Subcutaneous abdominal adipose tissue (tissue), 5 donors: ENCODE results near the gene BICC1.
A peak's percentile ranks its signal among the peaks of the same experiment; 100 is the strongest.

Source experiments
- H3K27ac ChIP-seq: one replicate; pipeline ENCODE4 v1.7.0; 2013; ENCODE audit warnings: low read depth, mild to moderate bottlenecking, inconsistent platforms, low read length, moderate library complexity
- H3K27me3 ChIP-seq, 5 donors: one replicate each; pipeline ENCODE4 v1.7.0; 2013; ENCODE audit warnings: low read length in 5 of 5, inconsistent platforms in 1 of 5; ENCODE audit not compliant: control insufficient read depth in 5 of 5, insufficient read depth in 4 of 5
- H3K36me3 ChIP-seq, 5 donors: one replicate each; pipeline ENCODE4 v1.7.0; 2013; ENCODE audit warnings: low read length in 5 of 5; ENCODE audit not compliant: control insufficient read depth in 5 of 5, insufficient read depth in 5 of 5
- H3K4me1 ChIP-seq, 5 donors: one replicate each; pipeline ENCODE4 v1.7.0; 2013; ENCODE audit warnings: low read length in 5 of 5, mild to moderate bottlenecking in 3 of 5, moderate library complexity in 1 of 5; ENCODE audit not compliant: control insufficient read depth in 5 of 5, insufficient read depth in 5 of 5
- H3K4me3 ChIP-seq, 5 donors: one replicate each; pipeline ENCODE4 v1.7.0; 2013; ENCODE audit warnings: low read length in 5 of 5, low read depth in 1 of 5
- H3K9ac ChIP-seq, 5 donors: one replicate each; pipeline ENCODE4 v1.7.0; 2013; ENCODE audit warnings: low read length in 5 of 5, mild to moderate bottlenecking in 4 of 5, moderate library complexity in 3 of 5
- H3K9me3 ChIP-seq, 5 donors: one replicate each; pipeline ENCODE4 v1.7.0; 2013; ENCODE audit warnings: low read length in 5 of 5; ENCODE audit not compliant: control insufficient read depth in 5 of 5
- donor health status: healthy.
- donor health status: healthy.
- donor health status: healthy.
- donor health status: healthy.
- donor health status: healthy.

The BICC1 gene

DNA sequence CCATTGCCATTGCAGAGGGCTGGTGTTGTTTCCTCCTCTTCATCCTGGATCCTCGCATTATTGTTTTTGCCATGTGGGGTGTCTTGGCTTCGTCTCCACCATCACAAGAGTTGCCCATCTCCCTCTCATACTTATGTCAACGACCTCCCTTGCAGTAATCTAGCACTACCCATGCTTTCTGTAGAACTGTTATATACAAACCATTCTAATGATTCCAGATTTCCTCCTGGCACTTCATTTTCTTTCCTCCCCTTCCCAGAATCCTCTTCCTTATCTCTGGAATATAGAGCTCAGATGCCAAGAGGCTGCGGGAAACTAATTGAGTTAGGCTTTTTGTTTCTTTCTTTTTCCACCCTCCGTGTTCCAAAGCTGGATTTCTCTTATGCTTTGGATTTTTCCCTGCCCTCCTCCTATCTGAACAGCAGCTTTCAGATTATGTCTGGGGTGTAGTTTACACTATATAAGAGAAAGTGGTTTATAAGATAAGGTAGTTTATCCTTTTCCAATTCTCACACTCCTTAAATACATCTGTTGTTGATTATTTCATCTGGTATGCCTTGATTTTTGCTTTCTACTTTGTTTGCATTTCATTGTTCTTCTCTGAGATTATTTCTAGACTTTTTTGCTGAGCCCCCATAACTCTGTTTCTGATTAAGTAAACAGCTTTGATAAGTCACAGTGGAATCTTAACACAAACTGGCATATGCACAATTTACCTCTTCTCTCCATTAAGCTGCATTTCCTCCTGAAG is 264.1 kb downstream of the BICC1 start:
- Histone ChIP-seq H3K9ac (no peak overlapping the region), H3K27ac (no peak overlapping the region), H3K9me3 (no peaks in the 10 kb centered on the region), H3K4me3 (no peak overlapping the region), H3K36me3 (no peaks in the 10 kb centered on the region), H3K27me3 (no peaks in the 10 kb centered on the region), H3K4me1 (peaks cover 0 to 32% (median 11%) of the 10 kb centered on the region in 5 donors)

DNA sequence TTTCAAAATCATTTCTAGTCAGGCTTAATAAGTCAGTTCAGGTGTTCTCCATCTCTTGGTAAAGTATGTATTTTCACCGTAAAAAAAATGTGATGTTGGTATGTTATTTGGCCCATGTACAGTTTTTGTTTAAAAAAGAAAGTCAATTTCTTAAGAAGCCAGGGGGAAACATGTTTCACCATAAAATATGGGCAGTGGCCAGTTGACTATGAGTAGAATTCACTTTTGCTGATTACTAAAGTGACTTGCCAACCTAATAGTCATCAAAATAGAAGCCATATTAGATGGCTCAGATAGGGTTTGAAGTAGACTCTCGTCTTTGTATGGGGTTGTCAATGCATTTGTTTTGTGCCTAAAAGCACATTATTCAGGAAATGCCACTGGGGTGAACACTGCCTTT is 266.3 kb downstream of the BICC1 start:
- Histone ChIP-seq H3K9me3 (no peaks in the 10 kb centered on the region), H3K9ac (no peak overlapping the region), H3K4me3 (no peak overlapping the region), H3K36me3 (no peaks in the 10 kb centered on the region), H3K27ac (peak overlapping the region; percentile 6), H3K4me1 (peaks cover 0 to 39% (median 21%) of the 10 kb centered on the region in 5 donors), H3K27me3 (no peaks in the 10 kb centered on the region)

DNA sequence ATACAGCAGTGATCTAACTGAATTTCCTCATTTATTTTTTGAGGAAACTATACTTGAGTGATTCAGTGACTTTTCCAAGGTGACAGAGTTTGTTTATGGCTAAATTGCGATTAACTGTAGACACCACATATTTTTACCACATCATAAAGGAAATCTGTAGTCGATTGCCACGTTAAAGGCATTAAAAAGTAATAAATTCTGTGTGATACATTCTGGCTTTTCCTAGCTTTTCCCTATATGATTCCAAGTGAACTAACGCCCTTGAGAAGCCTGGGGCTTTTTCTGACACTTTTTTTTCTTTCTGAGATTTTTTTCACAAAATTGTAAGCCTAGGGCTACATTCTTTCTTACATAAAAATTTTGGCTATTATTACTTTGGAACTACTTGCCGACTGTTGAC is 266.9 kb downstream of the BICC1 start:
- peaks cover 0 to 39% (median 21%) of the 10 kb centered on the region in 5 donors for H3K4me1 ChIP-seq
- H3K27me3 ChIP-seq, result no peaks in the 10 kb centered on the region
- peak overlapping the region in 1 of 5 donors; percentile 23 for H3K9ac ChIP-seq

DNA sequence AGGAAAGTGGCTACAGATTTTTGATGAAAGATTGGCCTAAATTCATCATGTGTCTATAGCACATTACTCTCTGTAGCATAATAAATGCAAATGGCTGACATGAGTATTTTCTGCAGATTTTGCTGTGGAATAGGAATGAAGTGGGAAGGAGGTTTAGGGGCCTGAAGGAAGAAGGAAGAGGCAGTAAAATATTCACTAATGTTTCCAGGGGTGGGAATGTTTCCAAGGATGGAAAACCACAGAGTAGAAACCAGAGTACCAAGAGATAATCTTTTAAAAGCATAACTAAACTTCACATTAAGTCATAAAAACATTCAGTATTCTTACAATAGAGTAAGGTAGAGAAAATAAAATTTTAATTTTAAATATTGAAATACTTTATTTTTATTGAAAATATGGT is 267.8 kb downstream of the BICC1 start:
- H3K9me3 ChIP-seq, result no peaks in the 10 kb centered on the region
- peak overlapping the region in 2 of 5 donors; percentile 20 to 23 for H3K9ac ChIP-seq
- H3K27me3 ChIP-seq, result no peaks in the 10 kb centered on the region
- H3K4me1 ChIP-seq, result peaks cover 0 to 39% (median 21%) of the 10 kb centered on the region in 5 donors
- no peak overlapping the region for H3K27ac ChIP-seq
- no peaks in the 10 kb centered on the region for H3K36me3 ChIP-seq
- no peak overlapping the region for H3K4me3 ChIP-seq

More for the DNA sequence above, 266.9 kb downstream of the BICC1 start:
- Histone ChIP-seq H3K36me3 (no peaks in the 10 kb centered on the region), H3K27ac (peak overlapping the region; percentile 6), H3K9me3 (no peaks in the 10 kb centered on the region), H3K4me3 (no peak overlapping the region)

DNA sequence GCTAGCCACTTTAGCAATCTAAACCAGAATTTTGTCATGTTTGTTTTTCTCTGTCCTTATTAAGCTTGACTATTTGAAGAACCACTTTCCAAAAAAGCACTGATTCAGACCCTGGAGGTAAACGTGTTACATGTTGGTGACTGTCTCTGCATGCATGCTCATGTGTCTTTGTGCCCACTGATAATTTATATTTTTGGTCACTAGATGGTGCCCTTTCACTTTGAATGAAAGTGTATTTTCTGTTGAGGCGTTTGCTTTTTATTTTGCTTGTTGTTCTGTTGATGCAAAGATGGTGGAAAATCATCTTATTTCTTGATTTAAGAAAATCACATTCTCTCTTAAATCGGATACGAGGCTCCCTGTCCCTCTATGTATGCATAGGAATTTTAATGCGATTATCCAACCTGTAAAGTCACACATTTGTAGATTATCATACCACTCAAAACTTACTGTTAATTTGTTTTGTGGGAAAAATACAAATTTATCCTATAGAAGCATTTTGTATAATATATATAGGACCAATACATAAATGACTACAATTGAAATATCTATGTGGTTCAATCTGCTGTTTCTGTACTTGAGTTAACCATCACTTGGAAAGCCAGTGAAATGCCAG is 269.3 kb downstream of the BICC1 start:
- no peak overlapping the region for H3K9ac ChIP-seq
- peak overlapping the region; percentile 8 for H3K27ac ChIP-seq
- H3K4me3 ChIP-seq, result no peak overlapping the region
- H3K36me3 ChIP-seq, result no peaks in the 10 kb centered on the region
- no peaks in the 10 kb centered on the region for H3K27me3 ChIP-seq
- H3K9me3 ChIP-seq, result no peaks in the 10 kb centered on the region
- H3K4me1 ChIP-seq, result peaks cover 0 to 33% (median 19%) of the 10 kb centered on the region in 5 donors

DNA sequence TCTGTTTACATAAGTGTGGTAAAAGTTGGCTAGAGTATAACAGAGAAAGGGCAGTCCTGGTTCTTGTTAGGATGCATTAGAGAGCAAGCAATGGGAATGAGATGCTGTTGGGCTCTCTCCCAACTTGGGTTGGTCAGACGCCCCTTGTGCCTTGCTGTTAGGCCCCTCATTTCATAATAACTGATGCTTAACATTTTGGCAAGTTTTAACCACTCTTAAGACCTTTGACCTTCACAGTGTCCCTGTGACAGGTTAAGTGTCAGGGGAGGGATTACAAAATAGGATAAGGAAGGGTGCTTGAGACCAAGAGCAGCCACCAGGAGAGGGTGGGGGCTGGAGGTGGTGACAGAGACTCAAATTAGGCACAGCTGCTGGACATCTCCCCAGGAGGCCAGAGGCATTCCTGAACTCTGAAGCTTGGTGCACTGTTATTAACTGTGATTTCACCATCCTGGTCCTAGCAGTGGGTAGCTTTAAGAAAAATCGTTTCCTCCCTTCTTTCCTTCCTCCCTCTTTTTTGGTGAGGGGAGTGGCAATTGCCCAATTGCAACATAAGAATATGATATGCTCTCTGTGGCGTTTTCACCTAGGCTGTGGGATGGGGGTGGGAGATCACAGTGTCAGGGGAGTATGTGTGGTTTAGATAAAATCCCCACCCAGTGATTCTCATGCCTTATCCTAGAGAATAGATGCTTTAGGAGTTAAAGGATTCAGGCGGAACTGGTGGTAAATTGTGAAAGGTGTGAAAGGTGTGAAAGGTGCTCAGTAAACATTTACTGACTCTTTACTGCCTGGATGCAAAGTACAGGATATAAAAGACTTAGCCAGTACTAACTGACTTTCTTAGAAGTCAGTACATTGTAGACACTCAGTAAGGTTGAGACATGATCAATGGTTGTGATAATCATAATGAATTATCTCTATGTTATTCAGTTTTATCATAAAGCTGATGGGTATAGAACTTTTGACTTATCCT is 270.5 kb downstream of the BICC1 start:
- Histone ChIP-seq H3K27me3 (no peaks in the 10 kb centered on the region), H3K27ac (peak overlapping the region; percentile 8), H3K4me3 (no peak overlapping the region), H3K4me1 (peaks cover 0 to 33% (median 19%) of the 10 kb centered on the region in 5 donors), H3K9me3 (no peaks in the 10 kb centered on the region), H3K9ac (peak overlapping the region in 2 of 5 donors; percentile 10 to 30), H3K36me3 (no peaks in the 10 kb centered on the region)

DNA sequence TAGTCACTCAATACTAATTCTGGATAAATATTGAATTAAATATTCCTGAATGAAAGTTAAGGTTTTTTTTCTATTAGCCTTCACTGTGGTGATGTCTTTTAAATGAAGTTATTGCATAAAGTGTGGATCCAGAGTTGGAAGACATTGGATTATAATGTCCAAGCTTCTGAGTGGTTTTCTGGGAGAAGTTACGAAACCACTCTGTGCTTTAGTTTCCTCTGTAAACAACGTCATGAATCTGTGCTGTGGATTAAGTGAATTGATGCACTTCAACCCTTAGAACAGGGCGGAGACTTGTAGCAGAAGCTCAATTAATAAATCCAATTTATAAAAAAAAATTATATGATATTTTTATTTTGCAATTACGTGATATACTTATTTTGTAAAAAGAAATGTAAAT is 271.7 kb downstream of the BICC1 start:
- Histone ChIP-seq H3K27me3 (no peaks in the 10 kb centered on the region), H3K4me1 (peaks cover 0 to 29% (median 15%) of the 10 kb centered on the region in 5 donors), H3K27ac (no peak overlapping the region)

DNA sequence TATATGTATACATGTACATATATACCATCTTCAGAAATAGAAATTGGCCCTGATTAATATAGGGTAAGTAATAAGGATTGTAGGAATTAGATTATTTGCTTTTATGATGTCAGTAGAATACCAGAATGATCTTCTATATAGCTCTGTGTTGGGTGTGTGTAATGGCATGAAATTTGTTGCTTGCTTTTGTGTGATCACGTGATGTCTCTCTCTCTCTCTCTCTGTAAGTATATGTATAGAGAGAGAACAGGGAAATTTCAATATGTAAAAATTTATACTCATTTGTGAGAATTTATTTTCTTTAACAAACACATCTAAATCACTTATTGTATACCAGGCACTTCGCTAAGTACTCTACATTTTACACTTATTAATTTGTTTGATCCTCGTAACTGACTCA is 272.7 kb downstream of the BICC1 start:
- Histone ChIP-seq H3K9me3 (no peaks in the 10 kb centered on the region), H3K4me1 (peaks cover 0 to 20% (median 11%) of the 10 kb centered on the region in 5 donors), H3K27me3 (no peaks in the 10 kb centered on the region), H3K9ac (no peak overlapping the region), H3K36me3 (no peaks in the 10 kb centered on the region), H3K4me3 (no peak overlapping the region), H3K27ac (no peak overlapping the region)

More for the DNA sequence above, 271.7 kb downstream of the BICC1 start:
- H3K9me3 ChIP-seq, result no peaks in the 10 kb centered on the region
- no peaks in the 10 kb centered on the region for H3K36me3 ChIP-seq
- H3K9ac ChIP-seq, result no peak overlapping the region
- H3K4me3 ChIP-seq, result no peak overlapping the region

DNA sequence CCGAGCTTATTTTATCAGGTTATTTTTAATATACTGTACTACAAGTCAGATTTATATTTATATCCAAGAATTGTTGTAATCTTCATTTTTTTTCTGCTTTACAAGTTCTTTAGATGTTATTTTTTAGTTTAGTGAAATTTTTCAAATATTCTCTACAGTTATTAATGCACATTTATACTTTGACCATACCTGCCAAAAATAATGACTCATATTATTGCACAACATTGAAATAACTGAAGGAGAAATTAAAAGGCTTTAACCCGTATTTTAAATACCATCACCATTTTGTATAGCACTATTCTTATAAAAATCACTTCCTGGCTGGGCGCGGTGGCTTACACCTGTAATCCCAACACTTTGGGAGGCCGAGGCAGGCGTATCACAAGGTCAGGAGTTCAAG is 278.5 kb downstream of the BICC1 start:
- Histone ChIP-seq H3K36me3 (no peaks in the 10 kb centered on the region), H3K27ac (no peak overlapping the region), H3K9me3 (no peaks in the 10 kb centered on the region), H3K9ac (no peak overlapping the region), H3K4me3 (no peak overlapping the region), H3K27me3 (no peaks in the 10 kb centered on the region), H3K4me1 (no peaks in the 10 kb centered on the region)
